ENCODE data around the gene SOX30. TPM values are rescaled to one million over a fixed set of nuclear protein-coding genes. Genes with fewer than 3 reads are reported as not detected.

Gene SOX30
- polyA plus RNA-seq, 1 donor, result 1.0 TPM

GRCh38 chr5:157594675-157595459, 57.4 kb downstream of the SOX30 start:
- H3K9me3 ChIP-seq (ENCODE audit: control insufficient read depth, low read depth, low read length), result no peaks in the 10 kb centered on the region
- peaks cover 6% of the 10 kb centered on the region for H3K4me1 ChIP-seq (ENCODE audit: control insufficient read depth, insufficient read depth, low read length)
- no peaks in the 10 kb centered on the region for H3K27me3 ChIP-seq (ENCODE audit: control insufficient read depth, insufficient read depth, low read length)
- 50% methylated on average over 1 of the region's 2 CpGs for WGBS (ENCODE audit: insufficient coverage, low lambda C conversion rate)
- no peak for DNase-seq
- H3K27ac ChIP-seq (ENCODE audit: low read length), result no peak overlapping the region
- no peaks in the 10 kb centered on the region for H3K36me3 ChIP-seq (ENCODE audit: control insufficient read depth, insufficient read depth, low read length)
- no peak overlapping the region for H3K4me3 ChIP-seq (ENCODE audit: low read length)

- no peak for DNase-seq
- Histone ChIP-seq H3K27me3 (ENCODE audit: control insufficient read depth, insufficient read depth, low read length) (no peaks in the 10 kb centered on the region), H3K36me3 (ENCODE audit: control insufficient read depth, insufficient read depth, low read length) (no peaks in the 10 kb centered on the region), H3K27ac (ENCODE audit: low read length) (no peak overlapping the region), H3K4me1 (ENCODE audit: control insufficient read depth, insufficient read depth, low read length) (peaks cover 6% of the 10 kb centered on the region), H3K4me3 (ENCODE audit: low read length) (no peak overlapping the region), H3K9me3 (ENCODE audit: control insufficient read depth, low read depth, low read length) (no peaks in the 10 kb centered on the region)
These were observed 58.0 kb downstream of the SOX30 start for GRCh38 chr5:157594257-157594656.

- no peak overlapping the region for H3K4me3 ChIP-seq (ENCODE audit: low read length)
- H3K27ac ChIP-seq (ENCODE audit: low read length), result no peak overlapping the region
- no peaks in the 10 kb centered on the region for H3K9me3 ChIP-seq (ENCODE audit: control insufficient read depth, low read depth, low read length)
- WGBS (ENCODE audit: insufficient coverage, low lambda C conversion rate), result 42% methylated on average over 2 of the region's 6 CpGs
- H3K4me1 ChIP-seq (ENCODE audit: control insufficient read depth, insufficient read depth, low read length), result peaks cover 6% of the 10 kb centered on the region
- no peaks in the 10 kb centered on the region for H3K27me3 ChIP-seq (ENCODE audit: control insufficient read depth, insufficient read depth, low read length)
- H3K36me3 ChIP-seq (ENCODE audit: control insufficient read depth, insufficient read depth, low read length), result no peaks in the 10 kb centered on the region
- no peak for DNase-seq
These were observed 59.0 kb downstream of the SOX30 start for GRCh38 chr5:157593052-157593757.

GRCh38 chr5:157592594-157592993, 59.6 kb downstream of the SOX30 start:
- Histone ChIP-seq H3K4me3 (ENCODE audit: low read length) (no peak overlapping the region), H3K27ac (ENCODE audit: low read length) (no peak overlapping the region), H3K4me1 (ENCODE audit: control insufficient read depth, insufficient read depth, low read length) (peaks cover 6% of the 10 kb centered on the region), H3K36me3 (ENCODE audit: control insufficient read depth, insufficient read depth, low read length) (no peaks in the 10 kb centered on the region), H3K27me3 (ENCODE audit: control insufficient read depth, insufficient read depth, low read length) (no peaks in the 10 kb centered on the region), H3K9me3 (ENCODE audit: control insufficient read depth, low read depth, low read length) (no peaks in the 10 kb centered on the region)
- 60% methylated on average over 1 of the region's 3 CpGs for WGBS (ENCODE audit: insufficient coverage, low lambda C conversion rate)
- DNase-seq, result no peak

GRCh38 chr5:157590478-157590877, 61.8 kb downstream of the SOX30 start:
- Histone ChIP-seq H3K4me1 (ENCODE audit: control insufficient read depth, insufficient read depth, low read length) (peaks cover 6% of the 10 kb centered on the region), H3K36me3 (ENCODE audit: control insufficient read depth, insufficient read depth, low read length) (no peaks in the 10 kb centered on the region), H3K27ac (ENCODE audit: low read length) (no peak overlapping the region), H3K9me3 (ENCODE audit: control insufficient read depth, low read depth, low read length) (no peaks in the 10 kb centered on the region), H3K4me3 (ENCODE audit: low read length) (no peak overlapping the region), H3K27me3 (ENCODE audit: control insufficient read depth, insufficient read depth, low read length) (no peaks in the 10 kb centered on the region)
- DNase-seq, result no peak

GRCh38 chr5:157584628-157585027, 67.6 kb downstream of the SOX30 start:
- Histone ChIP-seq H3K4me1 (ENCODE audit: control insufficient read depth, insufficient read depth, low read length) (no peaks in the 10 kb centered on the region), H3K4me3 (ENCODE audit: low read length) (no peak overlapping the region), H3K9me3 (ENCODE audit: control insufficient read depth, low read depth, low read length) (no peaks in the 10 kb centered on the region), H3K36me3 (ENCODE audit: control insufficient read depth, insufficient read depth, low read length) (no peaks in the 10 kb centered on the region), H3K27me3 (ENCODE audit: control insufficient read depth, insufficient read depth, low read length) (no peaks in the 10 kb centered on the region), H3K27ac (ENCODE audit: low read length) (no peak overlapping the region)
- no peak for DNase-seq
- 83% methylated on average over 1 of the region's 1 CpG for WGBS (ENCODE audit: insufficient coverage, low lambda C conversion rate)

GRCh38 chr5:157582731-157583620, 69.3 kb downstream of the SOX30 start:
- H3K27ac ChIP-seq (ENCODE audit: low read length), result no peak overlapping the region
- H3K27me3 ChIP-seq (ENCODE audit: control insufficient read depth, insufficient read depth, low read length), result no peaks in the 10 kb centered on the region
- H3K9me3 ChIP-seq (ENCODE audit: control insufficient read depth, low read depth, low read length), result no peaks in the 10 kb centered on the region
- 75% methylated on average over 2 of the region's 10 CpGs for WGBS (ENCODE audit: insufficient coverage, low lambda C conversion rate)
- H3K4me3 ChIP-seq (ENCODE audit: low read length), result no peak overlapping the region
- H3K4me1 ChIP-seq (ENCODE audit: control insufficient read depth, insufficient read depth, low read length), result no peaks in the 10 kb centered on the region
- no peak for DNase-seq
- no peaks in the 10 kb centered on the region for H3K36me3 ChIP-seq (ENCODE audit: control insufficient read depth, insufficient read depth, low read length)

GRCh38 chr5:157581901-157582300, 70.3 kb downstream of the SOX30 start:
- no CpG with 5 or more reads among the region's 5 CpGs for WGBS (ENCODE audit: insufficient coverage, low lambda C conversion rate)
- H3K36me3 ChIP-seq (ENCODE audit: control insufficient read depth, insufficient read depth, low read length), result no peaks in the 10 kb centered on the region
- no peak overlapping the region for H3K27ac ChIP-seq (ENCODE audit: low read length)
- no peaks in the 10 kb centered on the region for H3K27me3 ChIP-seq (ENCODE audit: control insufficient read depth, insufficient read depth, low read length)
- H3K9me3 ChIP-seq (ENCODE audit: control insufficient read depth, low read depth, low read length), result no peaks in the 10 kb centered on the region
- H3K4me3 ChIP-seq (ENCODE audit: low read length), result no peak overlapping the region
- no peaks in the 10 kb centered on the region for H3K4me1 ChIP-seq (ENCODE audit: control insufficient read depth, insufficient read depth, low read length)
- no peak for DNase-seq

- no peak overlapping the region for H3K4me3 ChIP-seq (ENCODE audit: low read length)
- H3K27ac ChIP-seq (ENCODE audit: low read length), result no peak overlapping the region
- H3K27me3 ChIP-seq (ENCODE audit: control insufficient read depth, insufficient read depth, low read length), result peaks cover 12% of the 10 kb centered on the region
- H3K4me1 ChIP-seq (ENCODE audit: control insufficient read depth, insufficient read depth, low read length), result peaks cover 11% of the 10 kb centered on the region
- DNase-seq, result no peak
- no CpG with 5 or more reads among the region's 6 CpGs for WGBS (ENCODE audit: insufficient coverage, low lambda C conversion rate)
- H3K9me3 ChIP-seq (ENCODE audit: control insufficient read depth, low read depth, low read length), result no peaks in the 10 kb centered on the region
- H3K36me3 ChIP-seq (ENCODE audit: control insufficient read depth, insufficient read depth, low read length), result no peaks in the 10 kb centered on the region
These were observed 74.0 kb downstream of the SOX30 start for GRCh38 chr5:157578079-157578780.

GRCh38 chr5:157576678-157577077, 75.6 kb downstream of the SOX30 start:
- Histone ChIP-seq H3K27me3 (ENCODE audit: control insufficient read depth, insufficient read depth, low read length) (peaks cover 12% of the 10 kb centered on the region), H3K36me3 (ENCODE audit: control insufficient read depth, insufficient read depth, low read length) (no peaks in the 10 kb centered on the region), H3K4me1 (ENCODE audit: control insufficient read depth, insufficient read depth, low read length) (peaks cover 11% of the 10 kb centered on the region), H3K4me3 (ENCODE audit: low read length) (no peak overlapping the region), H3K9me3 (ENCODE audit: control insufficient read depth, low read depth, low read length) (no peaks in the 10 kb centered on the region), H3K27ac (ENCODE audit: low read length) (no peak overlapping the region)
- no CpG with 5 or more reads among the region's 4 CpGs for WGBS (ENCODE audit: insufficient coverage, low lambda C conversion rate)
- no peak for DNase-seq

All from large intestine (tissue), 3 donors.